Neuron (in vitro differentiated cells): ENCODE data around the gene SLC43A1.

ENCODE experiments used
- H2AFZ ChIP-seq: one replicate; pipeline ENCODE4 v1.6.1; 2013; ENCODE audit warnings: low read depth, mild to moderate bottlenecking, inconsistent platforms, low read length, moderate library complexity
- H3K27me3 ChIP-seq: one replicate; pipeline ENCODE4 v1.6.1; 2013; ENCODE audit warnings: low read length; ENCODE audit not compliant: insufficient read depth
- H3K36me3 ChIP-seq: one replicate; pipeline ENCODE4 v1.6.1; 2013; ENCODE audit warnings: low read length; ENCODE audit not compliant: insufficient read depth
- H3K4me1 ChIP-seq: one replicate; pipeline ENCODE4 v1.6.1; 2013; ENCODE audit warnings: low read length; ENCODE audit not compliant: insufficient read depth
- H3K4me3 ChIP-seq: 2 replicates; pipeline ENCODE4 v1.5.1; 2013; ENCODE audit warnings: mild to moderate bottlenecking, low read length, moderate library complexity
- H3K9me3 ChIP-seq: one replicate; pipeline ENCODE4 v1.6.1; 2013; ENCODE audit warnings: low read length

The SLC43A1 gene

DNA sequence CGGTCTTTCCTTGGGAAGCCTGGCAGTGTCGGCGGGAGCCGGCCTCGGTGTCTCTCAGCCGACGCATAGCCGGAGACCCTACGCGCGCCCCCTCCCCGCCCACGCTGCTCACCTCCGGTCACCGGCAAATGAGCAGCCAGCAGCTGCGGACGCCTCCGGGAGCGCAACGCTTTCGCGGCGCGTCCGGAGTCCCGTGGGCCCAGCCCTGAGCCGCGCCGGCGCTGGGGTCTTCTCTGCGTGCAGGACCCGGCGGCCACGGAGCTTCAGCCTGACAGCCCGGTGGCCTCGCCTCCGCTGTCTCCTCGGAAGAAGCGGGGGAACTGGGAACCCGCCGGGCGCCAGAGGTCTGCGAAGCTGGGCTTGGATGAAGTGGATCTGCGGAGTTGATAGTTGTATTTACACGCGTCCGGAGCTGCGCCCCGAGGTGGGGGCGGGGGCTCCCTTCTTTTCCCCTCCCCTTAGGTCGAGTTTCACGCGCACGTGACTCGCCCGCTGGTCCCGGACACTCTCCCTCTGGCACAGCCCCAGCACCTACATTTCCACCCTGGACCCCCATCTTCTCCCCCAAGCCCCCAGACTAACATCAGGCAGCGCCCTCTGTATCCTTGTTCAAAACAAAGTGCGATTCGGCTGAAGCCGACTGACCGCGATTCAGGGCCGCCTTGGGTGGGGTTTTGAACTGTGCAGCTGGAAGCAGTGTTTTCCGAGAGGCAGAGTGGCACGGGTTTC, at the start of gene SLC43A1:
Gene SLC43A1, minus strand, starts transcription at position 371 of the 729 bp plus-strand sequence. CDS start 1,591 bp downstream, outside the sequence.
- Histone ChIP-seq H3K4me1 (peaks cover 12% of the 10 kb centered on the region), H3K36me3 (no peaks in the 10 kb centered on the region), H3K27me3 (no peaks in the 10 kb centered on the region), H3K4me3 (peak within 1 kb of the TSS; percentile 57), H3K9me3 (no peaks in the 10 kb centered on the region), H2AFZ (peak within 1 kb of the TSS; percentile 91)

DNA sequence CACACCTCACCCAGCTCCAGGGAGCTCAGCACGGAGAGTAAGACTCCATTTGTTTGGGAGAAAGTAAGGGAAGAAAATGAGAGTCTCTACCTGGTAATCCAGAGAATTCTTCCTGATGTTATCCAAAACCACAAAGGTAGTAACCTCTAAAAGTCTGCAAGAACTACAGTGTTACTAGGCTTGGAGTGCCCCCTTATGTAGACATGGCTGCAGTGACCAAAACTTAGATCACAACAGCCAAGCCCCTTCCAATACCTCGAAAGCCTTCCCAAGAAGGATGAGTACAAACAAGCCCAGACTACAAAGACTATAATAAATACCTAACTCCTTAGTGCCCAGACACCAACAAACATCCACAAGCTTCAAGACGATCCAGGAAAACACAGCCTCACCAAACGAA, 47.1 kb upstream of the SLC43A1 start:
- Histone ChIP-seq H2AFZ (no peak overlapping the region), H3K4me3 (no peak overlapping the region), H3K27me3 (no peaks in the 10 kb centered on the region), H3K9me3 (no peaks in the 10 kb centered on the region), H3K36me3 (peaks cover 36% of the 10 kb centered on the region), H3K4me1 (peaks cover 16% of the 10 kb centered on the region)

DNA sequence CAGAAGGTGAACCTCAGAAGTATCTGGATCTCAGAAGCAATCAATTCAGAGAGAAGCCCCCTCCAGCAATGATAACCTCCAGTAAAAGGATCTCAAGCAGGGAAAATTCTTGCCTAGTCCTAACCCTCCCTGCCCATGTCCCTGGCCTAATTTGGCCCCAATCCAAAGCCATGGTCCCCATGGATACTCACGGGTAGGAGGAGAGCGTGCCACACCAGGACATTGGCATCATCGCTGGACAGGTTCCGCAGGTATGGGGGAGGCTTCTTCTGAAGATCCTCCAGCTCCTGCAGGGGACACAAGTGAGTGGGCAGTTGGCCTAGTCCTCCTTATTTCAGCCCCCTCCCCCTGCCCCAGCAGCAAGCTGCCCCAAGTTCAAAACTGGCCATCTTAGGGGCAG, 44.6 kb upstream of the SLC43A1 start:
- H3K4me1 ChIP-seq: no peaks in the 10 kb centered on the region
- H3K9me3 ChIP-seq: no peaks in the 10 kb centered on the region
- peaks cover 57% of the 10 kb centered on the region for H3K36me3 ChIP-seq
- no peaks in the 10 kb centered on the region for H3K27me3 ChIP-seq
- H2AFZ ChIP-seq: no peak overlapping the region
- H3K4me3 ChIP-seq: no peak overlapping the region

DNA sequence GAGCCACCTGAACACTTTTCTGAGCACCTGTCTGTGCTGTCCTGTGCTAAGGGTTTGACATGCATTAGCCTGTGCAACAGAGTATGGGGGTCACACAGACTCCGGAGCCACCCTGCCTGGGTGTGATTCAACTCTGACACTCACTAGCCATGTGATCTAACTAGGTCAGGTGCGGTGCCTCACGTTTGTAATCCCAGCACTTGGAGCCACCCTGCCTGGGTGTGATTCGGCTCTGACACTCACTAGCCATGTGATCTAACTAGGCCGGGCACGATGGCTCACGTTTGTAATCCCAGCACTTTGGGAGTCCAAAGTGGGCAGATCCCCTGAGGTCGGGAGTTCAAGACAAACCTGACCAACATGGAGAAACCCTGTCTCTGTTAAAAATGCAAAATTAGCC, 40.5 kb upstream of the SLC43A1 start:
- no peaks in the 10 kb centered on the region for H3K9me3 ChIP-seq

DNA sequence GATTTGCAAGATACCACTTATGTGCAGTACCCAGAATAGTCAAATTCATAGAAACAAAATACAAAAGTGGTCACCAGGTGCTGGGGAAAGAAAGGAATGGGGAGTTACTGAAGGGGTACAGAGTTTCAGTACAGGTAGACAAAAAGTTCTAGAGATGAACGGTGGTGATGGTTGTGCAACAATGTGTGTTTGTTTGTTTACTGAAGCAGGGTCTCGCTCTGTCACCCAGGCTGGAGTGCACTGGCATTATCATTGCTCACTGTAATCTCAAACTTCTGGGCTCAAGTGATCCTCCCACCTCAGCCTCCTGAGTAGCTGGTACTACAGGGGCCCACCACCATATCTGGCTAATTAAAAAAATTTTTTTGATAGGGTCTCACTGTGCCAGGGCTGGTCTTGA, 39.9 kb upstream of the SLC43A1 start:
- H3K9me3 ChIP-seq: no peaks in the 10 kb centered on the region
- no peak overlapping the region for H3K4me3 ChIP-seq
- H3K36me3 ChIP-seq: peaks cover 88% of the 10 kb centered on the region
- H2AFZ ChIP-seq: no peak overlapping the region
- no peaks in the 10 kb centered on the region for H3K4me1 ChIP-seq
- H3K27me3 ChIP-seq: no peaks in the 10 kb centered on the region

More for the DNA sequence above, 40.5 kb upstream of the SLC43A1 start:
- H3K4me3 ChIP-seq: no peak overlapping the region
- peaks cover 83% of the 10 kb centered on the region for H3K36me3 ChIP-seq
- H3K4me1 ChIP-seq: no peaks in the 10 kb centered on the region
- no peaks in the 10 kb centered on the region for H3K27me3 ChIP-seq
- H2AFZ ChIP-seq: no peak overlapping the region

DNA sequence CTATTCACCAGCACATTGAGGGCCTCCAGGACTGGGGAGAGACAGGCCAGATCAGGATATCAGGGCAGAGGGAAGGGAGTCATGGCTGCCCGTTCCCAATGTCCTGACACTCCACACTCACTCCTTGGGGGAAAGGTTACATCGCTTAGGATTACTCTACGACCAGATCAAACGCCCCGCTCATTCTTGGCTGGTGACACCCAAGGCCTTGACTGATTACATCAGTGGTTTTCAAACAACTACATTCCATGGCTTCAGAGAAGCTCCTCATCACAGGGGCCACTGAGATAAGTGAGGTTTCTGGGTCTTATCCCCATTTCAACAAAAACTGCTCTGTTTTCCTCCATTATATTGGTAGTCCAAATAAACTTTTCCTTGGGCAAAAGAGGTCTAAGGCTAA, 37.0 kb upstream of the SLC43A1 start:
- H3K27me3 ChIP-seq: no peaks in the 10 kb centered on the region
- no peak overlapping the region for H2AFZ ChIP-seq
- H3K9me3 ChIP-seq: no peaks in the 10 kb centered on the region
- H3K36me3 ChIP-seq: peaks cover 86% of the 10 kb centered on the region
- no peak overlapping the region for H3K4me3 ChIP-seq
- H3K4me1 ChIP-seq: no peaks in the 10 kb centered on the region

DNA sequence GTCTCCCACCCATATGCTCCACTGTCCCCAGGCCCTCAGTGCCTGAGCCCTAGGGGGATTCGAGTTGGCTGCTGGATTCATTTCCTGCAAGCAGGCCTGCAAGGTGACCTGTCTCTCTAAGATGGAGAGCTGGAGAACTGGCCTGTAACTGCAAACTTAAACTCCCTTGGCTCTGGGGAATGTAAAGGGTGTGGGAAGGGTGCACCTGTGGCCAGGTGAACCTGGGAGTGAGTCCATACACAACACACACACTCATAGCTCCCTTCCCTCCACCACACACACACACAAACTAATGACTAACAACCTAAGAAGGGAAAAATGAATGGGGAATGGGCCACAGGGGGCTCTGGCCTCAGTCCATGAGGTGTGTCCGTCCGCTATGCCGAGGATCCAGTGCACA, 36.4 kb upstream of the SLC43A1 start:
- no peaks in the 10 kb centered on the region for H3K27me3 ChIP-seq
- no peaks in the 10 kb centered on the region for H3K4me1 ChIP-seq
- H3K36me3 ChIP-seq: peaks cover 86% of the 10 kb centered on the region
- no peak overlapping the region for H2AFZ ChIP-seq
- H3K9me3 ChIP-seq: no peaks in the 10 kb centered on the region
- no peak overlapping the region for H3K4me3 ChIP-seq

DNA sequence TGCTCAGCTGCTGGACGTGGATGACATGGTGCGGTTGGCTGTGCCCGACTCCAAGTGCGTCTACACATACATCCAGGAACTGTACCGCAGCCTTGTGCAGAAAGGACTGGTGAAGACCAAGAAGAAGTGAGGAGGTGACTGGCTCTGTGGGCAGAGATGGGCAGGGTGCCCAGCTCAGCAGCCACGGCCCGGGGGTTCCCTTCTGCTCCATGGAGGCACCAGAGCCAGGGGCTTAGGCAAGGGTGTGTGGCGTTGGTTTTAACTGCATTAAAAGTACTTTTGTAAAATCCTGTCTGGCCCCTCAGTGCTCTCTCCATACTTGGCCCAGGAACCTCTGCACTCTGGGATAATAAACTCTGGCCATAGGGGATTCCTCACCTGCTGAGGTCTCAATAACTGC, 34.5 kb upstream of the SLC43A1 start:
- H3K36me3 ChIP-seq: peaks cover 71% of the 10 kb centered on the region
- no peak overlapping the region for H3K4me3 ChIP-seq
- H2AFZ ChIP-seq: no peak overlapping the region
- H3K9me3 ChIP-seq: no peaks in the 10 kb centered on the region
- no peaks in the 10 kb centered on the region for H3K27me3 ChIP-seq
- no peaks in the 10 kb centered on the region for H3K4me1 ChIP-seq

DNA sequence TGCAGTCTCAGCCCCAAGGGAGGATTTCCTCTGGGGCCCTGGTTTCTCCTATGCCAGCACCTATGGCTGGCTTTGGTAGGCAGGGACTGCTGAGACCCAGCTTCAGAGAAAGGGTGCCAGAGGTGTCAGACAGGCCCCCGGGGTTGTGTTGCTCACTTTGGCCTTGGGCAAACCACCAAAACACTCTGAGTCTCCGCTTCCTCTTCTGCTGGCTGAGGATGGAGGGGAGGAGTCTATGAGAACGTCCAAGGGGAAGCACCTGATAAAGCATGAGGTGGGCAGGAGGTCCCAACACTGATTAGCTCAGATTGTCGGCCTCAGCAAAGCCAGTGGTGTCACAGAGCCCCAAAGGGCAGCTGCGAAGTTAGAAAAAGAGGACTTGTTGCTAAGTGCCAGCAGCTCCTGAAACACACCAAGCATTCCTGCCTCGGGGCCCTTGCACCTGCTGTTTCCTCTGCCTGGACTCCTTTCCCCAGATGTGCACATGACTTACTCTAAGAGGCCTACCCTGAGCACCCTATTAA, 32.4 kb upstream of the SLC43A1 start:
- Histone ChIP-seq H2AFZ (no peak overlapping the region), H3K9me3 (no peaks in the 10 kb centered on the region), H3K27me3 (no peaks in the 10 kb centered on the region), H3K36me3 (peaks cover 56% of the 10 kb centered on the region), H3K4me3 (no peak overlapping the region), H3K4me1 (no peaks in the 10 kb centered on the region)

DNA sequence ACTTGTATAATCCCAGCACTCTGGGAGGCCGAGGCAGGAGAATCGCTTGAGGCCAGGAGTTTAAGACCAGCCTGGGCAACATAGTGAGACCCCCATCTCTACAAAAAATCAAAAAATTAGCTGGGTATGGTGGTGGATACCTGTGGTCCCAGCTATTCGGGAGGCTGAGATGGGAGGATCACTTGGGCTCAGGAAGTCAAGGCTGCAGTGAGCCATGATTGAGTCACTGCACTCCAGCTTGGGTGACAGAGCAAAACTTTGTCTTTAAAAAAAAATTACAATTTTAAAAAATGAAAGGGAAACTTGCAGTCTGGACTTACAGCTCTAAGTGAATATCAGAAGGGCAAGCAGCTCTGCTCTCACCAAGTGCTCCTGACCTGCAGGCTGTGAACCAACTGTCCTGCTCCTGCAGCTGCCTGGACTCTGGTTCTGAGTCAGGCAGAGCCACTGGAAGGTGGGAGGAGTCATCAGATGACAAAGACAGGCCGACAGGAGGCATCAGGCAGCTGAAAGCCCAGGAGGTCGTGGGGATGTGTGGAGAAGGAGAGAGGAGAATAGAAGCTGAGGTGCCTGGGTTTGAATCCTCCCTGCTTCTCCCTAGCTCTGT, 31.5 kb upstream of the SLC43A1 start:
- no peak overlapping the region for H3K4me3 ChIP-seq
- no peaks in the 10 kb centered on the region for H3K27me3 ChIP-seq
- no peaks in the 10 kb centered on the region for H3K9me3 ChIP-seq
- H3K4me1 ChIP-seq: no peaks in the 10 kb centered on the region
- peaks cover 47% of the 10 kb centered on the region for H3K36me3 ChIP-seq
- H2AFZ ChIP-seq: no peak overlapping the region

DNA sequence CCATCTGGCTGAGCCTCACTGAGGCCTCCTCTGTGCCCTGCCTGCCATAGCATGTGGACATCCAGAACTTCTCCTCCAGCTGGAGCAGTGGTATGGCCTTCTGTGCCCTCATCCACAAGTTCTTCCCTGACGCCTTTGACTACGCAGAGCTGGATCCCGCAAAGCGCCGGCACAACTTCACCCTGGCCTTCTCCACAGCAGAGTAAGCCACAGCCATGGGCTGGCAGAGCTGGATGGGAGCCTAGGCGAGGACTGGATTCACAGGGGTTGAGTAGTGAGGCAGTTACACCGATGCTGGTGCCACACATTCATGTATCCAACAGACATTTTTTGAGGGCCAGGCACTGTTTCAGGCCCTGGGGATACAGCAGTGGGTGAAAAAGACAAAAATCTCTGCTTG, 30.9 kb upstream of the SLC43A1 start:
- H3K36me3 ChIP-seq: peaks cover 42% of the 10 kb centered on the region

DNA sequence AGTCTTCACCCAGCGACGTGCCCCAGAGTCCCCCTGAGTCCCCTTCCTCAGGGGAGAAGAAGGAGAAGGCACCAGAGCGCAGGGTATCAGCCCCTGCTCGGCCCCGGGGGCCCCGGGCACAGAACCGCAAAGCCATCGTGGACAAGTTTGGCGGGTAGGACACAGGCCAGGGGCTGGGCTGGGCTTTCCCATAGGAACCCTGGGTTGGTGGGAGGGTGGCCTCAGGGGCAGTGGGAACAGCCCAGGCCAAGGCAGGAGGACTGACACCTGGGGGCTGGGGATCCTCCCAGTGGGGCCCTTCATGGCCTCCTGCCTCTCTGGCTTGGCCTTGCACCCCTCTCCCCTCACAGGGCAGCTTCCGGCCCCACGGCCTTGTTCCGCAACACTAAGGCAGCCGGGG, 30.4 kb upstream of the SLC43A1 start:
- Histone ChIP-seq H2AFZ (no peak overlapping the region), H3K36me3 (peaks cover 39% of the 10 kb centered on the region), H3K27me3 (no peaks in the 10 kb centered on the region), H3K4me1 (no peaks in the 10 kb centered on the region), H3K9me3 (no peaks in the 10 kb centered on the region), H3K4me3 (no peak overlapping the region)

More for the DNA sequence above, 30.9 kb upstream of the SLC43A1 start:
- H3K9me3 ChIP-seq: no peaks in the 10 kb centered on the region
- H2AFZ ChIP-seq: no peak overlapping the region
- no peak overlapping the region for H3K4me3 ChIP-seq
- no peaks in the 10 kb centered on the region for H3K4me1 ChIP-seq
- H3K27me3 ChIP-seq: no peaks in the 10 kb centered on the region

DNA sequence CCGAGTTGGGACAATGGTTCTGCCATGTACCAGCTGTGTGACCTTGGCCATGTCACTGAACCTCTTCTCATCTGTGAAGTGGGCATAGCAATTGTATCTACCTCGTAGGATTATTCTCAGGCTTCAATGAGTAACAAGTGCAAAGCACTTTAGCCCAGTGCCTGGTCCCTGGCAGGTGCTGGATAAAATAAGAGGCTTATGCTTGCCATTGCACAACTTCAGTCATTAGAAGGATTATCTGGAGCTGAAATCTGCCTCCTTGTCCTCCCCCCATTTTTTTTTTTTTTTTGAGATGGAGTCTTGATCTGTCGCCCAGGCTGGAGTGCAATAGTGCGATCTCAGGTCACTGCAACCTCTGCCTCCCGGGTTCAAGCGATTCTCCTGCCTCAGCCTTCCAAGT, 29.1 kb upstream of the SLC43A1 start:
- Histone ChIP-seq H3K4me3 (no peak overlapping the region), H3K4me1 (no peaks in the 10 kb centered on the region), H2AFZ (no peak overlapping the region), H3K9me3 (no peaks in the 10 kb centered on the region), H3K36me3 (peaks cover 26% of the 10 kb centered on the region), H3K27me3 (no peaks in the 10 kb centered on the region)
